Keratinocyte (primary cell): Measurements from ENCODE around the gene KHDRBS1. TPM values are rescaled to one million over a fixed set of nuclear protein-coding genes. Genes with fewer than 3 reads are reported as not detected.
"Not testable (repeated sequence)": the region's sequence is repeated elsewhere in the genome, so short reads cannot be mapped to it uniquely, and the experiment has no call there.

Experiments used
- DNase-seq: peaks from one replicate; pipeline ENCODE4 v3.0.0-alpha.2; 2011; ENCODE audit warnings: low read depth, missing footprints, low spot score
- FAIRE-seq: peaks from 2 replicates; lab custom pipeline; 2011; peaks lifted over from hg19 to GRCh38; lab: Jason Lieb, UNC
- H2AFZ ChIP-seq: 2 replicates; pipeline ENCODE4 v1.6.0; 2012; ENCODE audit warnings: low read length, control low read depth, inconsistent platforms; ENCODE audit not compliant: control insufficient read depth
- H3K27ac ChIP-seq: 2 replicates; pipeline ENCODE4 v1.5.1; 2011; ENCODE audit warnings: low read length; ENCODE audit not compliant: control insufficient read depth, insufficient read depth
- H3K27me3 ChIP-seq: 3 replicates; pipeline ENCODE4 v1.6.0; 2011; ENCODE audit warnings: low read length; ENCODE audit not compliant: control insufficient read depth, insufficient read depth; ENCODE audit errors: extremely low read depth
- H3K36me3 ChIP-seq, 2 experiments: 2 replicates in 1 of 2; 3 replicates in 1 of 2; pipeline ENCODE4 v1.5.1; 2011; ENCODE audit warnings: low read length in 2 of 2, mild to moderate bottlenecking in 1 of 2; ENCODE audit not compliant: control insufficient read depth in 2 of 2, insufficient read depth in 2 of 2; ENCODE audit errors: extremely low read depth in 1 of 2
- H3K4me1 ChIP-seq: 3 replicates; pipeline ENCODE4 v1.5.1; 2011; ENCODE audit warnings: low read length; ENCODE audit not compliant: control insufficient read depth, insufficient read depth; ENCODE audit errors: extremely low read depth
- H3K4me2 ChIP-seq: 3 replicates; pipeline ENCODE4 v1.6.0; 2011; ENCODE audit warnings: low read depth, low read length; ENCODE audit not compliant: control insufficient read depth, insufficient read depth; ENCODE audit errors: extremely low read depth
- H3K4me3 ChIP-seq, 3 experiments: fragments of 200-600 bp in 1 of 3; sonication (generic) in 1 of 3; 2 replicates in 2 of 3; 3 replicates in 1 of 3; pipeline ENCODE4 v1.5.1; 2011 to 2016; ENCODE audit warnings: low read length in 3 of 3, mild to moderate bottlenecking in 3 of 3, control low read depth in 2 of 3, inconsistent platforms in 1 of 3, low read depth in 1 of 3, mixed read lengths in 1 of 3, mixed run types in 1 of 3, moderate library complexity in 1 of 3; ENCODE audit not compliant: control insufficient read depth in 2 of 3, insufficient read depth in 2 of 3; ENCODE audit errors: extremely low read depth in 1 of 3
- H3K79me2 ChIP-seq: 2 replicates; pipeline ENCODE4 v1.6.0; 2012; ENCODE audit warnings: low read length; ENCODE audit not compliant: control insufficient read depth, insufficient read depth
- H3K9ac ChIP-seq: 3 replicates; pipeline ENCODE4 v1.6.0; 2011; ENCODE audit warnings: low read length; ENCODE audit not compliant: control insufficient read depth, insufficient read depth; ENCODE audit errors: extremely low read depth
- H3K9me1 ChIP-seq: 3 replicates; pipeline ENCODE4 v1.6.0; 2011; ENCODE audit warnings: low read length; ENCODE audit not compliant: control insufficient read depth, insufficient read depth; ENCODE audit errors: extremely low read depth
- H3K9me3 ChIP-seq: 2 replicates; pipeline ENCODE4 v1.5.1; 2012; ENCODE audit warnings: low read depth, low read length; ENCODE audit not compliant: control insufficient read depth
- H4K20me1 ChIP-seq: 3 replicates; pipeline ENCODE4 v1.6.0; 2011; ENCODE audit warnings: low read length; ENCODE audit not compliant: control insufficient read depth, insufficient read depth; ENCODE audit errors: extremely low read depth
- CTCF ChIP-seq, 3 experiments: IDR thresholded peaks in 1 of 3; conservative IDR thresholded peaks in 1 of 3; optimal IDR thresholded peaks in 1 of 3; 2 replicates in 2 of 3; 3 replicates in 1 of 3; pipeline versions ENCODE3 to v1.5.1; 2011; ENCODE audit warnings: low read length in 3 of 3, mild to moderate bottlenecking in 3 of 3, moderate library complexity in 2 of 3, control low read depth in 1 of 3, inconsistent platforms in 1 of 3; ENCODE audit not compliant: insufficient read depth in 2 of 3; ENCODE audit errors: extremely low read depth in 1 of 3
- EZH2 ChIP-seq: IDR thresholded peaks from one replicate; pipeline ENCODE4 v1.6.1; 2012; ENCODE audit warnings: inconsistent platforms, mild to moderate bottlenecking, low read length, moderate library complexity
- dilution Hi-C: fragments of 300-500 bp; cut with MboI; formaldehyde crosslinking; loops from one replicate; pipeline ENCODE4 v1.7.0; 2020; ENCODE audit warnings: low sequenced_read_pairs; ENCODE audit not compliant: extremely low pct_ligation_motif_present
- polyA plus RNA-seq, 5 experiments: library from polyadenylated mRNA; depleted of rRNA in 3 of 5; stranded (reverse) in 3 of 5; stranded (forward) in 1 of 5; unstranded in 1 of 5; fragments of >200 nt; gene quantifications; 1 replicate in 1 of 5; 2 replicates in 3 of 5; 3 replicates in 1 of 5; pipeline versions ENCODE4 v1.2.1 to v1.2.3, GENCODE V29; 2011 to 2012; ENCODE audit warnings: missing spikeins in 2 of 5, low read depth in 1 of 5, low replicate concordance in 1 of 5

Gene KHDRBS1
- polyA plus RNA-seq, 1 donor (not counting 4 experiments of a cell fraction or from before 2014, with no cell fraction given), result 54.7 TPM

- Histone ChIP-seq H3K4me3 (no peak overlapping the region), H3K9me1 (no peaks in the 10 kb centered on the region), H3K79me2 (no peaks in the 10 kb centered on the region), H3K4me1 (peaks cover 24% of the 10 kb centered on the region), H3K4me2 (no peak overlapping the region), H3K9me3 (no peaks in the 10 kb centered on the region), H2AFZ (no peak overlapping the region), H3K27ac (no peak overlapping the region), H3K36me3 (peaks cover 11 to 17% of the 10 kb centered on the region in 2 experiments), H4K20me1 (peaks cover 3% of the 10 kb centered on the region), H3K9ac (no peak overlapping the region), H3K27me3 (no peaks in the 10 kb centered on the region)
- no peak for TF ChIP-seq EZH2
- peak in 2 of 3 experiments; percentile 31 to 64 for TF ChIP-seq CTCF (optimal IDR thresholded peaks at IDR 0.05 in 1 of 3, IDR thresholded peaks at IDR 0.05 in 1 of 3, conservative IDR thresholded peaks at IDR 0.05 in 1 of 3; ENCODE audit: extremely low read depth in 1 of 3, insufficient read depth in 2 of 3, low read length in 3 of 3)
- no peak for DNase-seq
- FAIRE-seq, result no peak
- dilution Hi-C loops, result no loop called here
These were observed 49.6 kb downstream of the KHDRBS1 start for GRCh38 chr1:32063261-32063681.

DNA sequence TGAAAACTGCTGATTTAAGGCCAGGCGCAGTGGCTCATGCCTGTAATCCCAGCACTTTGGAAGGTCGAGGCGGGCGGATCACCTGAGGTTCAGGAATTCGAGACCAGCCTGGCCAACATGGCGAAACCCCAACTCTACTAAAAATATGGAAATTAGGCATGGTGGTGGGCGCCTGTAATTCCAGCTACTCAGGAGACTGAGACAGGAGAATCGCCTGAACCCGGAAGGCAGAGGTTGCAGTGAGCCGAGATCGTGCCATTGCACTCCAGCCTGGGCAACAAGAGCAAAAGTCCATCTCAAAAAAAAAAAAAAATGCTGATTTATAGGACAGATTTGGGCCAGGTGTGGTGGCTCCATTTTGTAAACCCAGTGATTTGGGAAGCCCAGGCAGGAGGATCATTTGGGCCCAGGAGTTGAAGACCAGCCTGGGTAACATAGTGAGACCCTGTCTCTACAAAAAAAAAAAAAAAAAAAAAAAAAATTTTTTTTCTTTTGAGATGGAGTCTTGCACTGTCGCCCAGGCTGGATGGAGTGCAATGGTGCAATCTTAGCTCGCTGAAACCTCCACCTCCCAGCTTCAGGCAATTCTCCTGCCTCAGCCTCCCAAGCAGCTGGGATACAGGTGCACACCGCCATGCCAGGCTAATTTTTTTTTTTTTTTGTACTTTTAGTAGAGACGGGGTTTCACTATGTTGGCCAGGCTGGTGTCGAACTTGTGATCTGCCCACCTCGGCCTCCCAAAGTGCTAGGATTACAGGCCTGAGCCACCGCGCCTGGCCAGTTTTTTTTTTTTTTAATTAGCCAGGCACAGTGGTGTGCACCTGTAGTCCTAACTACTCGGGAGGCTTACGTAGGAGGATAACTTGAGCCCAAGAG, 52.2 kb downstream of the KHDRBS1 start:
- H3K4me3 ChIP-seq, H3K36me3 ChIP-seq, DNase-seq, dilution Hi-C loops, H3K9me3 ChIP-seq, FAIRE-seq, H3K27ac ChIP-seq, H4K20me1 ChIP-seq, H2AFZ ChIP-seq, H3K9me1 ChIP-seq, H3K4me2 ChIP-seq, H3K79me2 ChIP-seq, H3K9ac ChIP-seq, H3K27me3 ChIP-seq: not testable (repeated sequence)
- peaks cover 32% of the 10 kb centered on the region for H3K4me1 ChIP-seq
